ENCODE data around the gene CD200.

DNA sequence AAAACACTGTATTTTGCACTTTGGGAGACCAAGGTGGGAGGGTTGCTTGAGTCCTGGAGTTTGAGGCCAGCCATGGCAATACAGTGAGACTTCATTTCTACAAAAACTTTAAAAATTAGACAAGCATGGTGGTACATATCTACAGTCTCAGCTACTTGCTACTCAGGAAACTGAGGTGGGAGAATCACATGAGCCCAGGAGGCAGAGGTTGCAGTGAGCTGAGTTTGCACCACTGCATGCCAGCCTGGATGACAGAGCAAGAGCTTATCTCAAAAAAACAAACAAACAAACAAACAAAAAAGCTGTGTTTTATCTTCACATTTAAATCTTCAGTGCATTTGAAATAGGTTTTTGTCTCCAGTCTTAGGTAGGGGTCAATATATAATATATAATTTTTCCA is 34.2 kb upstream of the CD200 start:
- TF ChIP-seq CREB1 (CRISPR knock-in tag; IDR thresholded peaks at IDR 0.05; ENCODE audit: low read depth) (no peak), CTCF (conservative IDR thresholded peaks at IDR 0.05; ENCODE audit: low read depth in 2 of 2) (no peak), EZH2 (IDR thresholded peaks at IDR 0.05; ENCODE audit: low read depth, unreplicated experiment) (no peak), EZH2phosphoT487 (IDR thresholded peaks at IDR 0.05; ENCODE audit: unreplicated experiment) (no peak), POLR2AphosphoS5 (IDR thresholded peaks at IDR 0.05; ENCODE audit: low read depth) (no peak), ZNF331 (CRISPR knock-in tag; IDR thresholded peaks at IDR 0.05; ENCODE audit: low read depth) (no peak), NANOG (IDR thresholded peaks at IDR 0.05; ENCODE audit: borderline replicate concordance) (no peak)
- TF ChIP-seq, protein P1, sequence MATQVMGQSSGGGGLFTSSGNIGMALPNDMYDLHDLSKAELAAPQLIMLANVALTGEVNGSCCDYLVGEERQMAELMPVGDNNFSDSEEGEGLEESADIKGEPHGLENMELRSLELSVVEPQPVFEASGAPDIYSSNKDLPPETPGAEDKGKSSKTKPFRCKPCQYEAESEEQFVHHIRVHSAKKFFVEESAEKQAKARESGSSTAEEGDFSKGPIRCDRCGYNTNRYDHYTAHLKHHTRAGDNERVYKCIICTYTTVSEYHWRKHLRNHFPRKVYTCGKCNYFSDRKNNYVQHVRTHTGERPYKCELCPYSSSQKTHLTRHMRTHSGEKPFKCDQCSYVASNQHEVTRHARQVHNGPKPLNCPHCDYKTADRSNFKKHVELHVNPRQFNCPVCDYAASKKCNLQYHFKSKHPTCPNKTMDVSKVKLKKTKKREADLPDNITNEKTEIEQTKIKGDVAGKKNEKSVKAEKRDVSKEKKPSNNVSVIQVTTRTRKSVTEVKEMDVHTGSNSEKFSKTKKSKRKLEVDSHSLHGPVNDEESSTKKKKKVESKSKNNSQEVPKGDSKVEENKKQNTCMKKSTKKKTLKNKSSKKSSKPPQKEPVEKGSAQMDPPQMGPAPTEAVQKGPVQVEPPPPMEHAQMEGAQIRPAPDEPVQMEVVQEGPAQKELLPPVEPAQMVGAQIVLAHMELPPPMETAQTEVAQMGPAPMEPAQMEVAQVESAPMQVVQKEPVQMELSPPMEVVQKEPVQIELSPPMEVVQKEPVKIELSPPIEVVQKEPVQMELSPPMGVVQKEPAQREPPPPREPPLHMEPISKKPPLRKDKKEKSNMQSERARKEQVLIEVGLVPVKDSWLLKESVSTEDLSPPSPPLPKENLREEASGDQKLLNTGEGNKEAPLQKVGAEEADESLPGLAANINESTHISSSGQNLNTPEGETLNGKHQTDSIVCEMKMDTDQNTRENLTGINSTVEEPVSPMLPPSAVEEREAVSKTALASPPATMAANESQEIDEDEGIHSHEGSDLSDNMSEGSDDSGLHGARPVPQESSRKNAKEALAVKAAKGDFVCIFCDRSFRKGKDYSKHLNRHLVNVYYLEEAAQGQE (IDR thresholded peaks at IDR 0.05; ENCODE audit: unreplicated experiment), result no peak
